ENCODE results near the gene MMP15.

The MMP15 gene

DNA sequence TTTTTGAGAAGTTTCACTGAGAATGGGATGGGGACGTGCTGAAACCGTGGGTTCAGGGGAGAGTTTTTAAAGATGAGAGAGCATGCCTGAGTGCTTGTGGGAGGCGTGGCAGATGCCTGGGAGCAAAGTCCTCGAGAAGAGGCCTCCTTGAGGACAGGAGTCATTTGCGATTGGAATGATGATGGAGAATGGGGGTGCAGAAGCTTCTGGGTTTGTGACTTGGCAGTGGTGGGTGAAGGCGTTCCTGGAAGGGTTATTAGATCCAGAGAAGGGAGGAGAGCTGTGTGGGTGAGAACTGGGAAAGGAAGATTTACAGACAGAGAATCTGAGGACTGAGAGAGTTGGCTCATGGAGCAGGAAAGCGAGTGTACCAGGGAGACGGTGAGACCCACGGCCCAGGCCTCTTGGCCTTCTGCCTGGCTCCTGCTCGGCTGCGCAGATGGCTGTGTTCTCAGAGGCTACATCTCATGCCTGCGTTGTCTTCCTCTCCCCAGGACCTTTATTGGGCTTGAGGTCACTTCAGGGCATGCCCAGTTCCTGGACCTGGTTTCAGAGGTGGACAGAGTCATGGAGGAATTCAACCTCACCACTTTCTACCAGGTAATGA is 8.6 kb upstream of the MMP15 start:
- Histone ChIP-seq H3K9me3 (no peaks in the 10 kb centered on the region), H3K4me3 (ENCODE audit: low read depth in 1 of 2, low read length in 1 of 2) (no peak overlapping the region), H3K27ac (no peak overlapping the region), H3K36me3 (peaks cover 97% of the 10 kb centered on the region), H3K4me1 (ENCODE audit: control insufficient read depth in 1 of 2, insufficient read depth in 1 of 2, low read depth in 1 of 2, low read length in 1 of 2) (no peaks in the 10 kb centered on the region), H3K27me3 (no peaks in the 10 kb centered on the region)
- TF ChIP-seq, protein P1, sequence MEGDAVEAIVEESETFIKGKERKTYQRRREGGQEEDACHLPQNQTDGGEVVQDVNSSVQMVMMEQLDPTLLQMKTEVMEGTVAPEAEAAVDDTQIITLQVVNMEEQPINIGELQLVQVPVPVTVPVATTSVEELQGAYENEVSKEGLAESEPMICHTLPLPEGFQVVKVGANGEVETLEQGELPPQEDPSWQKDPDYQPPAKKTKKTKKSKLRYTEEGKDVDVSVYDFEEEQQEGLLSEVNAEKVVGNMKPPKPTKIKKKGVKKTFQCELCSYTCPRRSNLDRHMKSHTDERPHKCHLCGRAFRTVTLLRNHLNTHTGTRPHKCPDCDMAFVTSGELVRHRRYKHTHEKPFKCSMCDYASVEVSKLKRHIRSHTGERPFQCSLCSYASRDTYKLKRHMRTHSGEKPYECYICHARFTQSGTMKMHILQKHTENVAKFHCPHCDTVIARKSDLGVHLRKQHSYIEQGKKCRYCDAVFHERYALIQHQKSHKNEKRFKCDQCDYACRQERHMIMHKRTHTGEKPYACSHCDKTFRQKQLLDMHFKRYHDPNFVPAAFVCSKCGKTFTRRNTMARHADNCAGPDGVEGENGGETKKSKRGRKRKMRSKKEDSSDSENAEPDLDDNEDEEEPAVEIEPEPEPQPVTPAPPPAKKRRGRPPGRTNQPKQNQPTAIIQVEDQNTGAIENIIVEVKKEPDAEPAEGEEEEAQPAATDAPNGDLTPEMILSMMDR (IDR thresholded peaks at IDR 0.05) = no peak

DNA sequence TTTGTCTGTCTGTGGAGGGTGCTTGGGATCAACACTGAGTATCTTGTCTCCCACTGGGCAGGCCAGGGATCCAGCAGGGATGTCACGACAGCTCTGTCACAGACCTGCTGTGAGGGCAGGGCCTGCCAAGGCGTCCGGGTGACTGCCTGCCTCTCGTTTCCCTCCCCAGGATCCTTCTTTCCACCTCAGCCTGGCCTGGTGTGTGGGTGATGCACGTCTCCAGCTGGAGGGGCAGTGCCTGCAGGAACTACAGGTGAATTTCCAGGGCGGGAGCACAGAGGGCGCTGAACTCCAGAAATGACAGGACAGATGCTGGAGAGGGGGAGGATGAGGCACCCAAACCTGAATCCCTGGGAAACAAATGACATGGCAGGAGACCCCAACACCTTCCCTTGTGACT is 6.8 kb upstream of the MMP15 start:
- peaks cover 15% of the 10 kb centered on the region for H3K27me3 ChIP-seq
- no peaks in the 10 kb centered on the region for H3K4me1 ChIP-seq (ENCODE audit: control insufficient read depth in 1 of 2, insufficient read depth in 1 of 2, low read depth in 1 of 2, low read length in 1 of 2)

GRCh38 chr16:58019866-58020538 is 5.6 kb upstream of the MMP15 start:
- Histone ChIP-seq H3K9me3 (no peaks in the 10 kb centered on the region), H3K4me1 (ENCODE audit: control insufficient read depth in 1 of 2, insufficient read depth in 1 of 2, low read depth in 1 of 2, low read length in 1 of 2) (peaks cover 5 to 6% of the 10 kb centered on the region in 2 experiments), H3K36me3 (peaks cover 70% of the 10 kb centered on the region), H3K4me3 (ENCODE audit: low read depth in 1 of 2, low read length in 1 of 2) (no peak overlapping the region), H3K27ac (no peak overlapping the region), H3K27me3 (peaks cover 27% of the 10 kb centered on the region)
- TF ChIP-seq, protein P1 (IDR thresholded peaks at IDR 0.05) = no peak

More for the DNA sequence above, 6.8 kb upstream of the MMP15 start:
- no peak overlapping the region for H3K27ac ChIP-seq
- H3K36me3 ChIP-seq = peaks cover 82% of the 10 kb centered on the region
- TF ChIP-seq, protein P1 (IDR thresholded peaks at IDR 0.05) = no peak
- H3K4me3 ChIP-seq (ENCODE audit: low read depth in 1 of 2, low read length in 1 of 2) = no peak overlapping the region
- no peaks in the 10 kb centered on the region for H3K9me3 ChIP-seq

- peaks cover 36% of the 10 kb centered on the region for H3K27me3 ChIP-seq
- peaks cover 62% of the 10 kb centered on the region for H3K36me3 ChIP-seq
- no peak overlapping the region for H3K4me3 ChIP-seq (ENCODE audit: low read depth in 1 of 2, low read length in 1 of 2)
- TF ChIP-seq, protein P1 (IDR thresholded peaks at IDR 0.05) = peak; percentile 53
- H3K27ac ChIP-seq = no peak overlapping the region
- H3K9me3 ChIP-seq = no peaks in the 10 kb centered on the region
- H3K4me1 ChIP-seq (ENCODE audit: control insufficient read depth in 1 of 2, insufficient read depth in 1 of 2, low read depth in 1 of 2, low read length in 1 of 2) = peaks cover 13 to 15% of the 10 kb centered on the region in 2 experiments
Observed at GRCh38 chr16:58020628-58021521, 4.7 kb upstream of the MMP15 start.

- Histone ChIP-seq H3K9me3 (no peaks in the 10 kb centered on the region), H3K4me1 (ENCODE audit: control insufficient read depth in 1 of 2, insufficient read depth in 1 of 2, low read depth in 1 of 2, low read length in 1 of 2) (peaks cover 24 to 25% of the 10 kb centered on the region in 2 experiments), H3K4me3 (ENCODE audit: low read depth in 1 of 2, low read length in 1 of 2) (no peak overlapping the region), H3K27ac (no peak overlapping the region), H3K36me3 (peaks cover 51% of the 10 kb centered on the region), H3K27me3 (peaks cover 46% of the 10 kb centered on the region)
- TF ChIP-seq, protein P1 (IDR thresholded peaks at IDR 0.05) = no peak
Observed at GRCh38 chr16:58021661-58022551, 3.6 kb upstream of the MMP15 start.
